NCI-H2196 treated with DMSO at 0.1 percent for 48 hours (cell line): ENCODE results near the gene MYMX.
"Not testable (repeated sequence)": the region's sequence is repeated elsewhere in the genome, so short reads cannot be mapped to it uniquely, and the experiment has no call there.

Experiments used
- DNase-seq: peaks from one replicate; lab custom pipeline; 2025; ENCODE audit not compliant: unreplicated experiment; lab: John Stamatoyannopoulos, UW

MYMX gene

GRCh38 chr6:44230034-44230675, 13.4 kb downstream of the MYMX start:
- no peak for DNase-seq

GRCh38 chr6:44231426-44231825, 14.7 kb downstream of the MYMX start:
- DNase-seq: not testable (repeated sequence)

GRCh38 chr6:44232676-44233566, 16.2 kb downstream of the MYMX start:
- no peak for DNase-seq

GRCh38 chr6:44233567-44234100, 16.9 kb downstream of the MYMX start:
- no peak for DNase-seq

- DNase-seq: peak; percentile 76
Observed at GRCh38 chr6:44234101-44235025, 17.6 kb downstream of the MYMX start.

GRCh38 chr6:44235269-44235668, 18.5 kb downstream of the MYMX start:
- DNase-seq: no peak

- DNase-seq: no peak
Observed at GRCh38 chr6:44235891-44236516, 19.3 kb downstream of the MYMX start.

GRCh38 chr6:44237021-44237812, 20.5 kb downstream of the MYMX start:
- DNase-seq: peak; percentile 90

- DNase-seq: peak; percentile 44
Observed at GRCh38 chr6:44237813-44238433, 21.2 kb downstream of the MYMX start.

GRCh38 chr6:44238687-44239350, 22.1 kb downstream of the MYMX start:
- DNase-seq: no peak

- DNase-seq: no peak
Observed at GRCh38 chr6:44243345-44243744, 26.6 kb downstream of the MYMX start.

GRCh38 chr6:44245391-44245911, 28.7 kb downstream of the MYMX start:
- no peak for DNase-seq

- DNase-seq: peak; percentile 74
Observed at GRCh38 chr6:44245912-44246662, 29.4 kb downstream of the MYMX start.

GRCh38 chr6:44246663-44247337, 30.1 kb downstream of the MYMX start, which contains the start of gene HSP90AB1:
HSP90AB1 (plus strand) TSS chr6:44247101; CDS start chr6:44248630, 1,529 bp downstream.
- peak; percentile 97 for DNase-seq

- DNase-seq: no peak
Observed at GRCh38 chr6:44247338-44248302, 30.9 kb downstream of the MYMX start.

GRCh38 chr6:44248579-44248978, 31.9 kb downstream of the MYMX start:
- no peak for DNase-seq
